ENCODE data around the gene KRT24. TPM values are rescaled to one million over a fixed set of nuclear protein-coding genes. Genes with fewer than 3 reads are reported as not detected.

The KRT24 gene
- total RNA-seq: not detected

DNA sequence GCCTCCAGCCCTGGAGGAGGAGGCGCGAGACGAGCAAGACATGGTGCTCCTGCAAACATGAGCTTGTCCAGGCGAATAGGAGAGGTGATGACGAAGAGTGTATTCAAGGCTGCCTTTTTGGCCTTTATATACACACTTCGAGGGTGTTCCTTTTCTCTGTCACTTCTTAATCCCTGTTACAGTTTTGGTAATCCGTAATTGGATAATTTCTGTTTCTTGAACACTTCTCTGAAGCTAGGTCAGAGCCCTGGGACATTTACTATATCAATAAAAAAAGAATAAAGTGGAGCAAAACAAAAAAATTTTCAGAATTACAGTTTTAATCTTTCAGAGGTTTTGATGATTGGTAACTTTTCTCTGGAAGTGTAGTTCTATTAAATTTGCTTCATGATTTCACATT, at the start of gene KRT24:
Gene KRT24 (minus strand): TSS at position 101 of the 400 bp plus-strand sequence. CDS start 59 bp downstream, at position 42.

DNA sequence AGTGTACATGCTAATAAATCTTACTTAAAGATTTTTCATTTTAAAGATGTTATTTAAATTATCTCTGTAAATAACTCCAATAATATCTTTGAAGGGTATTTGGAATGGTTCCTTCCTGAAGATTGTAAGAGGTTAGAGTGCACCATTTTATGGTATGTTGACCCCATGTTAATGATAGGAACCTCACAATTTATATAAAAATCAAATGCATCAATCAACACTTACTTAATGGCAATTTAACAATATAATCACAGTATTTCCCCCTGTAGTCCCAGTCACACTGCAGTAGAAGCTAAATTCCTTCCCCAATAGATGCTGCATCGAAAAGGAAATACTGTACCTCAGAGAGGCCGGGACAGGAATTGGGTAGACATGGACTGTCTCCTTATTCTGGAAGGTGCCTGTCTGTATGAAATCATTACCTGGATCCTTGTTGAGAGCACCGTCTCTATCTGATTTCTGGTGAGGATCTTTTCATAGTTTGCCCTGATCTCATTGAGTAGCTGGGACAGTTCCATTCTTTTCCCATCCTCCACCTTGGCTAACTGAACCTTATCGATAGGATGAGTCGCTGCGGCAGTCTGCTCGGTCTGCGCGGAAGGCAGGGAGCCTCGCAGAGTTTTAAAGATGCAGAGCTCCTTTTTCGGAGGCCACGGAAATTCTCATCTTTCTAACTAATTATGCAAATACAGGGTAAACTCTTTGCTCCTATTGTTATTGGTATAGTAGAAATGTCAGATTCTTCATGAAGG, 38.8 kb downstream of the KRT24 start, which contains the start of gene KRT222:
Gene KRT222 (minus strand): TSS at position 596 of the 752 bp plus-strand sequence. CDS start 78 bp downstream, at position 518.

Other genes starting within 250 kb of the KRT24 start
- gene TNS4, start 202.1 kb downstream of the KRT24 start, total RNA-seq: 0.35 TPM
- 0.76 TPM for gene CCR7, start 138.3 kb downstream of the KRT24 start, total RNA-seq
- gene SMARCE1, start 55.9 kb downstream of the KRT24 start, total RNA-seq: 103 TPM
- not detected for gene KRT222, start 38.6 kb downstream of the KRT24 start, total RNA-seq
- not detected for gene KRT25, start 51.6 kb upstream of the KRT24 start, total RNA-seq
- not detected for gene KRT26, start 68.4 kb upstream of the KRT24 start, total RNA-seq
- gene KRT27, start 78.8 kb upstream of the KRT24 start, total RNA-seq: not detected
- gene KRT28, start 96.2 kb upstream of the KRT24 start, total RNA-seq: not detected
- gene KRT10, start 118.9 kb upstream of the KRT24 start, total RNA-seq: 6.9 TPM
- not detected for gene KRT12, start 163.5 kb upstream of the KRT24 start, total RNA-seq
- gene KRT20, start 181.5 kb upstream of the KRT24 start, total RNA-seq: 0.23 TPM
- gene KRT23, start 233.9 kb upstream of the KRT24 start, total RNA-seq: 1.3 TPM

Data from metanephros (tissue), 1 donor.